Suprapubic skin (tissue), 4 donors: ENCODE measurements around the gene ZNF598.

Source experiments
- EP300 ChIP-seq: sonication (generic); formaldehyde crosslinking; IDR thresholded peaks from one replicate; pipeline ENCODE4 v1.6.1; 2017; ENCODE audit warnings: antibody characterized with exemption
- POLR2A ChIP-seq, 2 donors: fragments of 450-650 bp; IDR thresholded peaks; one replicate each; pipeline ENCODE4 v1.6.1; 2017; ENCODE audit warnings: antibody characterized with exemption in 2 of 2, mild to moderate bottlenecking in 2 of 2, moderate library complexity in 2 of 2
- POLR2AphosphoS5 ChIP-seq, 3 donors: sonication (generic); formaldehyde crosslinking; IDR thresholded peaks; one replicate each; pipeline ENCODE4 v1.6.1; 2017; ENCODE audit warnings: antibody characterized with exemption in 3 of 3
- TF ChIP-seq, protein P1 (sequence below), 2 donors: fragments of 200-600 bp in 1 of 2; fragments of 450-650 bp in 1 of 2; sonication (generic) in 1 of 2; IDR thresholded peaks; one replicate each; pipeline ENCODE4 v1.5.1; 2016 to 2019; ENCODE audit warnings: antibody characterized with exemption in 2 of 2, mild to moderate bottlenecking in 1 of 2, moderate library complexity in 1 of 2

- TF ChIP-seq, protein P1, sequence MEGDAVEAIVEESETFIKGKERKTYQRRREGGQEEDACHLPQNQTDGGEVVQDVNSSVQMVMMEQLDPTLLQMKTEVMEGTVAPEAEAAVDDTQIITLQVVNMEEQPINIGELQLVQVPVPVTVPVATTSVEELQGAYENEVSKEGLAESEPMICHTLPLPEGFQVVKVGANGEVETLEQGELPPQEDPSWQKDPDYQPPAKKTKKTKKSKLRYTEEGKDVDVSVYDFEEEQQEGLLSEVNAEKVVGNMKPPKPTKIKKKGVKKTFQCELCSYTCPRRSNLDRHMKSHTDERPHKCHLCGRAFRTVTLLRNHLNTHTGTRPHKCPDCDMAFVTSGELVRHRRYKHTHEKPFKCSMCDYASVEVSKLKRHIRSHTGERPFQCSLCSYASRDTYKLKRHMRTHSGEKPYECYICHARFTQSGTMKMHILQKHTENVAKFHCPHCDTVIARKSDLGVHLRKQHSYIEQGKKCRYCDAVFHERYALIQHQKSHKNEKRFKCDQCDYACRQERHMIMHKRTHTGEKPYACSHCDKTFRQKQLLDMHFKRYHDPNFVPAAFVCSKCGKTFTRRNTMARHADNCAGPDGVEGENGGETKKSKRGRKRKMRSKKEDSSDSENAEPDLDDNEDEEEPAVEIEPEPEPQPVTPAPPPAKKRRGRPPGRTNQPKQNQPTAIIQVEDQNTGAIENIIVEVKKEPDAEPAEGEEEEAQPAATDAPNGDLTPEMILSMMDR (IDR thresholded peaks at IDR 0.05) = no peak
- TF ChIP-seq POLR2A (IDR thresholded peaks at IDR 0.05) (no peak), POLR2AphosphoS5 (IDR thresholded peaks at IDR 0.05) (no peak), EP300 (no peak)
These were observed 4.7 kb downstream of the ZNF598 start for GRCh38 chr16:2004795-2005517.
